OCI-LY3 (cell line): ENCODE results near the gene SHISA6.

Source experiments
- H2AFZ ChIP-seq: fragments of 200-600, 300-600 bp; shearing (Covaris generic); 2 replicates; pipeline ENCODE4 v1.6.0; 2014; ENCODE audit warnings: antibody characterized with exemption, low read depth, low read length
- H3K27ac ChIP-seq: fragments of 200-600, 300-600 bp; sonication (generic); 2 replicates; pipeline ENCODE4 v1.5.1; 2014; ENCODE audit warnings: mild to moderate bottlenecking, low read length, moderate library complexity, mixed read lengths
- H3K27me3 ChIP-seq: fragments of 200-600, 300-600 bp; sonication (generic); 2 replicates; pipeline ENCODE4 v1.6.1; 2014; ENCODE audit warnings: low read depth, low read length, mixed read lengths
- H3K36me3 ChIP-seq: fragments of 200-600, 300-600 bp; sonication (generic); replicated peaks from 2 replicates; pipeline ENCODE3; 2014; ENCODE audit warnings: low read depth, low read length, mixed read lengths
- H3K4me1 ChIP-seq: fragments of 300-600, 200-600 bp; sonication (generic); 2 replicates; pipeline ENCODE4 v1.6.1; 2014; ENCODE audit warnings: low read length, mixed read lengths
- H3K4me2 ChIP-seq: fragments of 200-600, 300-600 bp; sonication (generic); 2 replicates; pipeline ENCODE4 v1.6.1; 2014; ENCODE audit warnings: low read length, mixed read lengths
- H3K4me3 ChIP-seq: fragments of 300-600, 200-600 bp; sonication (generic); 2 replicates; pipeline ENCODE4 v1.5.1; 2014; ENCODE audit warnings: antibody characterized with exemption, mild to moderate bottlenecking, low read length, moderate library complexity
- H3K79me2 ChIP-seq: fragments of 300-600, 200-600 bp; shearing (Covaris generic); 2 replicates; pipeline ENCODE4 v1.6.1; 2014; ENCODE audit warnings: mild to moderate bottlenecking, low read length, mixed read lengths
- H3K9ac ChIP-seq: fragments of 300-600, 200-600 bp; shearing (Covaris generic); 2 replicates; pipeline ENCODE4 v1.6.0; 2014; ENCODE audit warnings: mild to moderate bottlenecking, low read length, moderate library complexity
- H3K9me3 ChIP-seq: fragments of 200-600, 300-600 bp; shearing (Covaris generic); 2 replicates; pipeline ENCODE4 v1.6.1; 2014; ENCODE audit warnings: low read length, mixed read lengths; ENCODE audit not compliant: insufficient read depth
- H4K20me1 ChIP-seq: fragments of 200-600, 300-600 bp; sonication (generic); 2 replicates; pipeline ENCODE4 v1.6.1; 2016; ENCODE audit warnings: low read length, mixed read lengths; ENCODE audit not compliant: insufficient read depth
- EZH2phosphoT487 ChIP-seq: fragments of 200-600 bp; shearing (Covaris generic); IDR thresholded peaks from 2 replicates; pipeline ENCODE4 v1.6.1; 2018; ENCODE audit warnings: antibody characterized with exemption, mixed run types, low read depth
- TF ChIP-seq, protein P1 (sequence below): fragments of 200-600, 300-600 bp; sonication (generic); IDR thresholded peaks from 2 replicates; pipeline ENCODE4 v1.5.1; 2014; ENCODE audit warnings: antibody characterized with exemption, low read length, low read depth

Gene SHISA6

DNA sequence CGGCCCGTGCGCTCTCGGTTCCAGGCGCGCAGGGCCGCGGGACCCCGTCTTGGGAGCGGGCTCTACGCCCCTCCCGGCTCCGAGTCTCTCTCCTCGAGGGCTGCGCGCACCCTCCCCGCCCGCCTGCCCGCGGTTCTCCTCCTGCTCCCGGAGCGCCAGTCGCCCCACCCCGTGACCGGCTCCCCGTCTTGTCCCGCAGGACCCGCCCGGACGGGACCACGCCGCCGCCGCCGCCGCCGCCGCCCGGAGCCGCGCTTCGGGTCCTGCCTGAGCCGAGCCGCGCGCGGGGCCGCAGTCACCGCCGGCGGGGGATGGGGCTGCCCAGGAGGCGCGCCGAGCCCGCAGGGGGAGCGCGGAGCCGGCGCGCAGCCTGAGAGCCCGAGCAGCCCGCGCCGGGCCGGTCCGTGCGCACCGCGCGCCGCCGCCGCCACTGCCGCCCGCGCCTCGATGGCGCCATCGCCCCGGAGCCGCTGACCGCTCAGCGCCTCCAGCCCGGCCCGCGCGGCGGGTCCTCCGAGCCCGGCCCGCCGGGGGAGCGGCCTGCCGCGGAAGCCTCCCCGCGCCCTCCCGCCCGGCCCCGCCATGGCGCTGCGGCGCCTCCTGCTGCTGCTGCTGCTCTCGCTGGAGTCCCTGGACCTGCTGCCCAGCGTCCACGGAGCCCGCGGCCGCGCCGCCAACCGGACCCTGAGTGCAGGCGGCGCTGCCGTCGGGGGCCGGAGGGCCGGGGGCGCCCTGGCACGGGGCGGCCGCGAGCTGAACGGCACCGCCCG, at the start of gene SHISA6:
Gene SHISA6 (plus strand): TSS at position 373 of the 770 bp plus-strand sequence.
- Histone ChIP-seq H3K27ac (no peak within 1 kb of the TSS), H3K9me3 (no peaks in the 10 kb centered on the region), H2AFZ (no peak within 1 kb of the TSS), H3K9ac (no peak within 1 kb of the TSS), H3K27me3 (no peaks in the 10 kb centered on the region), H3K79me2 (no peaks in the 10 kb centered on the region), H3K4me3 (no peak within 1 kb of the TSS), H3K4me2 (no peak within 1 kb of the TSS), H4K20me1 (no peaks in the 10 kb centered on the region), H3K36me3 (no peaks in the 10 kb centered on the region), H3K4me1 (no peaks in the 10 kb centered on the region)
- no peak for TF ChIP-seq EZH2phosphoT487
- TF ChIP-seq, protein P1, sequence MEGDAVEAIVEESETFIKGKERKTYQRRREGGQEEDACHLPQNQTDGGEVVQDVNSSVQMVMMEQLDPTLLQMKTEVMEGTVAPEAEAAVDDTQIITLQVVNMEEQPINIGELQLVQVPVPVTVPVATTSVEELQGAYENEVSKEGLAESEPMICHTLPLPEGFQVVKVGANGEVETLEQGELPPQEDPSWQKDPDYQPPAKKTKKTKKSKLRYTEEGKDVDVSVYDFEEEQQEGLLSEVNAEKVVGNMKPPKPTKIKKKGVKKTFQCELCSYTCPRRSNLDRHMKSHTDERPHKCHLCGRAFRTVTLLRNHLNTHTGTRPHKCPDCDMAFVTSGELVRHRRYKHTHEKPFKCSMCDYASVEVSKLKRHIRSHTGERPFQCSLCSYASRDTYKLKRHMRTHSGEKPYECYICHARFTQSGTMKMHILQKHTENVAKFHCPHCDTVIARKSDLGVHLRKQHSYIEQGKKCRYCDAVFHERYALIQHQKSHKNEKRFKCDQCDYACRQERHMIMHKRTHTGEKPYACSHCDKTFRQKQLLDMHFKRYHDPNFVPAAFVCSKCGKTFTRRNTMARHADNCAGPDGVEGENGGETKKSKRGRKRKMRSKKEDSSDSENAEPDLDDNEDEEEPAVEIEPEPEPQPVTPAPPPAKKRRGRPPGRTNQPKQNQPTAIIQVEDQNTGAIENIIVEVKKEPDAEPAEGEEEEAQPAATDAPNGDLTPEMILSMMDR: no peak

- Histone ChIP-seq H4K20me1 (no peaks in the 10 kb centered on the region), H2AFZ (no peak overlapping the region), H3K36me3 (no peaks in the 10 kb centered on the region)
These were observed 45.2 kb upstream of the SHISA6 start for GRCh38 chr17:11195801-11196200.

DNA sequence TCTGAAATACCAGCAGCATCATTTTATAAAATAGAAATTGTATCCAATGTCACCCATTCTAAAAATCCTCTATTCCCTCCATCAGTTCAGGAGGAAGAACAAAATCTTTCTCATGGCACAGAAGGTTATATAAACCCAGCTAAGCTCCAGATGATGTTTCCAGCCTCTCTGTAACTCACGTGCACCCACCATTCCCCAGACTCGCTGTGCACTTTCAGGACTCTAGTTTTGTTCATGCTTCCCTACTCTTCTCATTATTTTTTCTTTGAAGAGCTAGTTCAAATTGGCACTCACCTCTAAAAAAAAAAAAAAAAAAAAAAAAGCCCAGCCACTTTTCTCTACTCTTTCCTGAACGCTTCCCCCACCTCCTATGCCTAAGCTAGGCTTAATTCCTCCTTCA, 36.0 kb upstream of the SHISA6 start:
- Histone ChIP-seq H3K9me3 (no peaks in the 10 kb centered on the region), H3K4me2 (no peak overlapping the region), H4K20me1 (no peaks in the 10 kb centered on the region), H3K9ac (no peak overlapping the region), H3K36me3 (no peaks in the 10 kb centered on the region), H3K79me2 (no peaks in the 10 kb centered on the region), H2AFZ (no peak overlapping the region), H3K4me1 (no peaks in the 10 kb centered on the region), H3K27me3 (no peaks in the 10 kb centered on the region), H3K4me3 (no peak overlapping the region), H3K27ac (no peak overlapping the region)
- TF ChIP-seq, protein P1: no peak
- TF ChIP-seq EZH2phosphoT487: no peak

More at GRCh38 chr17:11195801-11196200, 45.2 kb upstream of the SHISA6 start:
- no peak overlapping the region for H3K27ac ChIP-seq
- no peak overlapping the region for H3K4me2 ChIP-seq
- H3K9ac ChIP-seq: no peak overlapping the region
- TF ChIP-seq EZH2phosphoT487: no peak
- TF ChIP-seq, protein P1: no peak
- H3K4me3 ChIP-seq: no peak overlapping the region
- no peaks in the 10 kb centered on the region for H3K79me2 ChIP-seq
- no peaks in the 10 kb centered on the region for H3K9me3 ChIP-seq
- H3K4me1 ChIP-seq: no peaks in the 10 kb centered on the region
- no peaks in the 10 kb centered on the region for H3K27me3 ChIP-seq

- no peaks in the 10 kb centered on the region for H3K4me1 ChIP-seq
- H3K27ac ChIP-seq: no peak overlapping the region
- H3K9me3 ChIP-seq: no peaks in the 10 kb centered on the region
- no peaks in the 10 kb centered on the region for H3K27me3 ChIP-seq
- H2AFZ ChIP-seq: no peak overlapping the region
- no peak overlapping the region for H3K9ac ChIP-seq
- H3K4me3 ChIP-seq: no peak overlapping the region
- H3K79me2 ChIP-seq: no peaks in the 10 kb centered on the region
- no peak for TF ChIP-seq EZH2phosphoT487
- TF ChIP-seq, protein P1: no peak
- H3K36me3 ChIP-seq: no peaks in the 10 kb centered on the region
- no peaks in the 10 kb centered on the region for H4K20me1 ChIP-seq
- H3K4me2 ChIP-seq: no peak overlapping the region
These were observed 35.4 kb upstream of the SHISA6 start for GRCh38 chr17:11205659-11206058.
